Mesendoderm (in vitro differentiated cells): ENCODE data around the gene DZIP1L.

Source experiments
- DNase-seq: peaks from one replicate; pipeline ENCODE4 v3.0.0; 2013
- H2AK5ac ChIP-seq: 2 replicates; pipeline ENCODE4 v1.6.1; 2013; ENCODE audit warnings: low read length, inconsistent platforms
- H2BK120ac ChIP-seq: 2 replicates; pipeline ENCODE4 v1.6.1; 2013; ENCODE audit warnings: low read depth, mild to moderate bottlenecking, low read length, moderate library complexity, mixed read lengths
- H2BK15ac ChIP-seq: replicated peaks from 2 replicates; pipeline ENCODE4 v1.6.1; 2013; ENCODE audit warnings: low read depth, mild to moderate bottlenecking, moderate library complexity
- H2BK5ac ChIP-seq: 2 replicates; pipeline ENCODE4 v1.6.1; 2013; ENCODE audit warnings: low read length, inconsistent platforms
- H3K18ac ChIP-seq: 2 replicates; pipeline ENCODE4 v1.6.1; 2013; ENCODE audit warnings: mild to moderate bottlenecking, low read length, mixed read lengths
- H3K23ac ChIP-seq: one replicate; pipeline ENCODE4 v1.6.1; 2013; ENCODE audit warnings: low read length
- H3K27ac ChIP-seq: 2 replicates; pipeline ENCODE4 v1.5.1; 2013; ENCODE audit warnings: low read depth, mild to moderate bottlenecking, inconsistent platforms, low read length, moderate library complexity
- H3K27me3 ChIP-seq: 2 replicates; pipeline ENCODE4 v1.6.1; 2013; ENCODE audit warnings: low read length, control low read depth, mild to moderate bottlenecking, inconsistent platforms; ENCODE audit not compliant: insufficient read depth, poor library complexity
- H3K36me3 ChIP-seq: 2 replicates; pipeline ENCODE4 v1.6.1; 2013; ENCODE audit warnings: low read length, inconsistent platforms; ENCODE audit not compliant: control insufficient read depth, insufficient read depth
- H3K4ac ChIP-seq: one replicate; pipeline ENCODE4 v1.6.1; 2013; ENCODE audit warnings: low read depth, mild to moderate bottlenecking, low read length, moderate library complexity
- H3K4me1 ChIP-seq: 2 replicates; pipeline ENCODE4 v1.6.1; 2013; ENCODE audit warnings: low read depth, low read length, inconsistent platforms; ENCODE audit not compliant: control insufficient read depth
- H3K4me2 ChIP-seq: 2 replicates; pipeline ENCODE4 v1.6.1; 2013; ENCODE audit warnings: low read length
- H3K4me3 ChIP-seq: 2 replicates; pipeline ENCODE4 v1.5.1; 2013; ENCODE audit warnings: mild to moderate bottlenecking, low read length
- H3K56ac ChIP-seq: one replicate; pipeline ENCODE4 v1.6.1; 2013; ENCODE audit warnings: low read length
- H3K79me1 ChIP-seq: 2 replicates; pipeline ENCODE4 v1.6.1; 2013; ENCODE audit warnings: low read length, inconsistent platforms
- H3K79me2 ChIP-seq: 2 replicates; pipeline ENCODE4 v1.6.1; 2013; ENCODE audit warnings: mild to moderate bottlenecking, low read length; ENCODE audit not compliant: control insufficient read depth, insufficient read depth
- H3K9ac ChIP-seq: 2 replicates; pipeline ENCODE4 v1.6.1; 2013; ENCODE audit warnings: low read length, inconsistent platforms
- H4K5ac ChIP-seq: one replicate; pipeline ENCODE4 v1.6.1; 2013; ENCODE audit warnings: low read length
- H4K8ac ChIP-seq: one replicate; pipeline ENCODE4 v1.6.1; 2013; ENCODE audit warnings: low read depth, mild to moderate bottlenecking, control low read depth, low read length, moderate library complexity
- WGBS: extraction: QIAGEN DNeasy Blood & Tissue Kit; methylation state at CpG from one replicate; pipeline ENCODE4 v1.1.7; 2013; ENCODE audit warnings: low lambda C conversion rate, missing lambda C conversion rate; ENCODE audit not compliant: insufficient coverage; ENCODE audit errors: extremely low coverage; 5-methylcytosine and 5-hydroxymethylcytosine counted together

DZIP1L gene

GRCh38 chr3:138084196-138084595 is 31.2 kb downstream of the DZIP1L start:
- no peak overlapping the region for H2BK15ac ChIP-seq
- no peak overlapping the region for H4K5ac ChIP-seq
- no peak overlapping the region for H3K9ac ChIP-seq
- no peaks in the 10 kb centered on the region for H3K27me3 ChIP-seq
- no peaks in the 10 kb centered on the region for H3K79me2 ChIP-seq
- no peak overlapping the region for H3K4me3 ChIP-seq
- H3K4me1 ChIP-seq = peaks cover 2% of the 10 kb centered on the region
- H2AK5ac ChIP-seq = no peak overlapping the region
- H3K36me3 ChIP-seq = peaks cover 6% of the 10 kb centered on the region
- H3K27ac ChIP-seq = no peak overlapping the region
- H3K79me1 ChIP-seq = no peaks in the 10 kb centered on the region
- H3K4me2 ChIP-seq = no peak overlapping the region
- H3K23ac ChIP-seq = no peak overlapping the region
- no peak overlapping the region for H4K8ac ChIP-seq
- no peak overlapping the region for H2BK120ac ChIP-seq
- H3K4ac ChIP-seq = no peak overlapping the region
- H3K18ac ChIP-seq = no peak overlapping the region
- DNase-seq = no peak
- H3K56ac ChIP-seq = no peak overlapping the region
- H2BK5ac ChIP-seq = no peak overlapping the region

- Histone ChIP-seq H3K18ac (no peak overlapping the region), H3K27ac (no peak overlapping the region), H4K5ac (no peak overlapping the region), H3K4me2 (no peak overlapping the region), H3K79me2 (no peaks in the 10 kb centered on the region), H4K8ac (no peak overlapping the region), H3K9ac (no peak overlapping the region), H3K4me1 (peaks cover 2% of the 10 kb centered on the region), H2BK120ac (no peak overlapping the region), H3K56ac (no peak overlapping the region), H3K27me3 (no peaks in the 10 kb centered on the region), H3K36me3 (peaks cover 4% of the 10 kb centered on the region), H3K4me3 (no peak overlapping the region), H2BK5ac (no peak overlapping the region), H3K79me1 (no peaks in the 10 kb centered on the region), H3K23ac (no peak overlapping the region), H2AK5ac (no peak overlapping the region), H3K4ac (no peak overlapping the region), H2BK15ac (no peak overlapping the region)
- DNase-seq = no peak
These were observed 32.4 kb downstream of the DZIP1L start for GRCh38 chr3:138082992-138083386.

GRCh38 chr3:138082085-138082991 is 33.1 kb downstream of the DZIP1L start:
- Histone ChIP-seq H3K18ac (no peak overlapping the region), H3K4ac (no peak overlapping the region), H3K27ac (no peak overlapping the region), H3K79me1 (no peaks in the 10 kb centered on the region), H4K5ac (no peak overlapping the region), H2AK5ac (no peak overlapping the region), H4K8ac (no peak overlapping the region), H3K79me2 (no peaks in the 10 kb centered on the region), H2BK5ac (no peak overlapping the region), H2BK120ac (no peak overlapping the region), H3K9ac (no peak overlapping the region), H3K4me3 (no peak overlapping the region), H3K4me2 (no peak overlapping the region), H3K23ac (no peak overlapping the region), H3K36me3 (peaks cover 4% of the 10 kb centered on the region), H3K56ac (no peak overlapping the region), H3K27me3 (no peaks in the 10 kb centered on the region), H3K4me1 (peaks cover 2% of the 10 kb centered on the region), H2BK15ac (no peak overlapping the region)
- no CpG with 5 or more reads among the region's 8 CpGs for WGBS
- peak; percentile 71 for DNase-seq

- no peaks in the 10 kb centered on the region for H3K79me1 ChIP-seq
- H3K27me3 ChIP-seq = no peaks in the 10 kb centered on the region
- H3K18ac ChIP-seq = no peak overlapping the region
- H3K36me3 ChIP-seq = peaks cover 2% of the 10 kb centered on the region
- H3K4ac ChIP-seq = no peak overlapping the region
- H3K4me2 ChIP-seq = no peak overlapping the region
- no peak overlapping the region for H2BK5ac ChIP-seq
- H2BK15ac ChIP-seq = no peak overlapping the region
- no peak overlapping the region for H3K9ac ChIP-seq
- DNase-seq = no peak
- H3K4me3 ChIP-seq = no peak overlapping the region
- WGBS = no CpG with 5 or more reads among the region's 5 CpGs
- no peak overlapping the region for H4K5ac ChIP-seq
- H3K27ac ChIP-seq = no peak overlapping the region
- H3K23ac ChIP-seq = no peak overlapping the region
- no peak overlapping the region for H3K56ac ChIP-seq
- no peak overlapping the region for H4K8ac ChIP-seq
- H2AK5ac ChIP-seq = no peak overlapping the region
- no peak overlapping the region for H2BK120ac ChIP-seq
- H3K4me1 ChIP-seq = peaks cover 2% of the 10 kb centered on the region
- no peaks in the 10 kb centered on the region for H3K79me2 ChIP-seq
These were observed 33.9 kb downstream of the DZIP1L start for GRCh38 chr3:138081371-138082084.

- H3K4me3 ChIP-seq = no peak overlapping the region
- H3K18ac ChIP-seq = no peak overlapping the region
- H3K27me3 ChIP-seq = no peaks in the 10 kb centered on the region
- H4K8ac ChIP-seq = no peak overlapping the region
- H3K27ac ChIP-seq = no peak overlapping the region
- peaks cover 2% of the 10 kb centered on the region for H3K4me1 ChIP-seq
- no peaks in the 10 kb centered on the region for H3K79me1 ChIP-seq
- H4K5ac ChIP-seq = no peak overlapping the region
- DNase-seq = no peak
- H3K4me2 ChIP-seq = no peak overlapping the region
- H2BK5ac ChIP-seq = no peak overlapping the region
- peaks cover 1% of the 10 kb centered on the region for H3K36me3 ChIP-seq
- no peaks in the 10 kb centered on the region for H3K79me2 ChIP-seq
- H3K9ac ChIP-seq = no peak overlapping the region
- no peak overlapping the region for H2BK120ac ChIP-seq
- H3K56ac ChIP-seq = no peak overlapping the region
- no peak overlapping the region for H2AK5ac ChIP-seq
- H3K23ac ChIP-seq = no peak overlapping the region
- WGBS = no CpG with 5 or more reads among the region's 5 CpGs
- H2BK15ac ChIP-seq = no peak overlapping the region
- no peak overlapping the region for H3K4ac ChIP-seq
These were observed 35.5 kb downstream of the DZIP1L start for GRCh38 chr3:138079901-138080300.
